Retinal pigment epithelial cell (primary cell): Measurements from ENCODE around the gene MRPL1.
"Not testable (repeated sequence)": the region's sequence is repeated elsewhere in the genome, so short reads cannot be mapped to it uniquely, and the experiment has no call there.

ENCODE experiments used
- DNase-seq: peaks from one replicate; pipeline ENCODE4 v3.0.0-alpha.2; 2010; ENCODE audit warnings: low read depth
- H3K4me3 ChIP-seq: 2 replicates; pipeline ENCODE4 v1.5.1; 2011; ENCODE audit warnings: mild to moderate bottlenecking, low read length, control low read depth, moderate library complexity
- TF ChIP-seq, protein P1 (sequence below): conservative IDR thresholded peaks from 2 replicates; pipeline ENCODE4 v1.5.1; 2011; ENCODE audit warnings: low read depth, low read length, control low read depth, inconsistent platforms

The MRPL1 gene

DNA sequence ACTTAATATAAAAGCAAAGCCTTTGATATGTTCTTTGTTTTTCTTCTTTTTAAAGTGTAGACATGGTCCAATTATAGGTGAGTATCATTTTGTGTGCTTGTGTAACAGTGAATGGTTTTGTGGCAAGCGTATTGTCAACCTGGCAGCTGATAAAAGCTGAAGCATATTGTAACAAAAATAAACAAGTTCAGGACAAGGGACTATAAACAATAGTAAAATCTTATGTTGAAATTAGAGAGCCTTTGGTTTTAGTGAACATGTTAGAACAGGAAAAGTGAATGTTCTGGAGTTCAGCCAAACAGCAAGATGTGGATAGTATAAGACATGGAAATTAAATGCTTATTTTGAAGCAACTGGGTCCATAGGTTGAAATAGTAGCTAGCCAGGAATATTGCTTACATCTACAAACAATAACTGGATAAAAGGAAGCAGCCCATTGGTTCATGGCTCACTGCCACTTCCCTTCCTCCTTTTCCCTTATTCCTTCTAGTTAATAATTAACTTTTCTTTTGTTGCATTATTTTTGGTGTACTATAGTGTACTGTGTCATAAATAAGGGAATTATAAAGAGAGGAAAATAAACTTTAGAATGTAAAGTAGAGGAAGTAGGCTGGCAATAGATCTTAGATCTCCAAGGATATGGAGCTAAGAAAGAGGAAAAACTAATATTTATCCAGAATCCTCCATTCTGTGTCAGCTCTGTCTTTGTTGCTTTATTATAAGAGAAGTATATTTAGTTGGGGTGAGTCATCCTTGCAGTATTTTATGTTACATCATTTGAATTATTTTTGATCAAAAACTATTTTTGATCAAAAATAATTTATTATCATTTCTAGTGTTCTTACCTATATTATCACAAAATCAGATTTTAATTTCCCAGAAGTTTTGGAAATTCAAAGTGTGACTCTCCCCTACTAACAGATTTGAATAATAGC, 65.6 kb downstream of the MRPL1 start:
- no peak overlapping the region for H3K4me3 ChIP-seq
- TF ChIP-seq, protein P1, sequence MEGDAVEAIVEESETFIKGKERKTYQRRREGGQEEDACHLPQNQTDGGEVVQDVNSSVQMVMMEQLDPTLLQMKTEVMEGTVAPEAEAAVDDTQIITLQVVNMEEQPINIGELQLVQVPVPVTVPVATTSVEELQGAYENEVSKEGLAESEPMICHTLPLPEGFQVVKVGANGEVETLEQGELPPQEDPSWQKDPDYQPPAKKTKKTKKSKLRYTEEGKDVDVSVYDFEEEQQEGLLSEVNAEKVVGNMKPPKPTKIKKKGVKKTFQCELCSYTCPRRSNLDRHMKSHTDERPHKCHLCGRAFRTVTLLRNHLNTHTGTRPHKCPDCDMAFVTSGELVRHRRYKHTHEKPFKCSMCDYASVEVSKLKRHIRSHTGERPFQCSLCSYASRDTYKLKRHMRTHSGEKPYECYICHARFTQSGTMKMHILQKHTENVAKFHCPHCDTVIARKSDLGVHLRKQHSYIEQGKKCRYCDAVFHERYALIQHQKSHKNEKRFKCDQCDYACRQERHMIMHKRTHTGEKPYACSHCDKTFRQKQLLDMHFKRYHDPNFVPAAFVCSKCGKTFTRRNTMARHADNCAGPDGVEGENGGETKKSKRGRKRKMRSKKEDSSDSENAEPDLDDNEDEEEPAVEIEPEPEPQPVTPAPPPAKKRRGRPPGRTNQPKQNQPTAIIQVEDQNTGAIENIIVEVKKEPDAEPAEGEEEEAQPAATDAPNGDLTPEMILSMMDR = no peak
- DNase-seq = no peak

DNA sequence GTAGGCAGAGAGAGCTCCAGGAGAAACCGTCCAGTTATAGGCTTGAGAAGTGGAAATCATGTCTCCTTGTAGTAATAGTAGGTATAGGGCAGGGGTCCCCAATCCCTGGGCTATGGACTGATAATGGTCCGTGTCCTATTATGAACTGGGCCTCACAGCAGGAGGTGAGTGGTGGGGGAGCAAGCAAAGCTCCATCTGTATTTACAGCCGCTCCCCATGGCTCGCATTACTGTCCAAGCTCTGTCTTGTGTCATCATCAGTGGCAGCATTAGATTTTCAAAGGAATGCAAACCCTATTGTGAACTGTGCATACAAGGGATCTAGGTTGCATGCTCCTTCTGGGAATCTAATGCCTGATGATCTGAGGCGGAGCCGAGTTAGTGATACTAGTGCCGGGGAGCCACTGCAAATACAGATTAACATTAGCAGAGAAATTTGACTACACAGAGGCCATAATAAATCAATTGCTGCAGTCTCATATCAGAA, 67.6 kb downstream of the MRPL1 start:
- DNase-seq = no peak
- H3K4me3 ChIP-seq = no peak overlapping the region
- TF ChIP-seq, protein P1 = no peak

DNA sequence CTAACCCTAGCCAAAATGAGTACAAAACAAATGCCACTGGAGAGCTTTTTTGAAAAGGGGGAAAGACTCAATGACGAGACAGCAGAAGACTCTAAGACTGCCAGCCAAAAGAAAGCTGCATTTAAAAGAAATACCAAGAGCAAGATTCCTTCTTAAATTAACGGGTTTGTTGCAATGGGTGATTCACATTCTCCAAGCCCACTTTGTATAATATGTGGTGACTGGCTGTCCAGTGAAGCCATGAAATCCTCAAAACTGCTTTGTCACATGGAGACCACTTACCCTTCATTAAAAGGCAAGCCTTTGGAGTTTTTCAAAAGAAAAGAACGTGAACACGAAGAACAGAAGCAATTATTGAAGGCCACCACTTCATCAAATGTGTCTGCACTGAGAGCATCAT, 68.2 kb downstream of the MRPL1 start:
- no peak for DNase-seq
- TF ChIP-seq, protein P1 = no peak
- H3K4me3 ChIP-seq = no peak overlapping the region

DNA sequence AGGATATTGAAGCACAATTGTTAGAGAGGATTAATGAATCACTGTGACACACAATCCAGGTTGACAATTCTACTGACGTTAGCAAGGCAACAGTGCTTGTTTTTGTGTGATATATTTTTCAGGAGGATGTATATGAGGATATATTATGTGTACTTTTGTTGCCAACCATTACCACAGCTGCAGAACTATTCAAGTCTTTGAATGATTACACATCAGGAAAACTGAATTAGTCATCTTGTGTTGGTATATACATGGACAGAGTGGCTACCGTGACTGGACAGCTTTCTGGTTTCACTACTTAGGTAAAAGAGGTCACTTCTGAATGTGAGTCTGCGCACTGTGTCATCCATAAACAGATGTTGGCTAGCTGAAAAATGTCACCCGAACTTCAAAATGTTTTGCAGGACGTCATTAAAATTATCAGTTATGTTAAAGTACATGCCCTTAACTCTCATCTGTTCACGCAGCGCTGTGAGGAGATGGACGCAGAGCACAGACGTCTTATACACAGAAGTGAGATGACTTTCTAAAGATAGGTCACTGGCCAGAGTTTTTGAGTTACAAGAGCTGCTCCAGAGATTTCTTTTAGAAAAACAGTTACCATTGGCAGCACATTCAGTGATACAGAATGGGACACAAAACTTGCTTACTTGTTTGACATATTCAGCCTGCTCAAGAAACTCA, 69.0 kb downstream of the MRPL1 start:
- H3K4me3 ChIP-seq = no peak overlapping the region
- DNase-seq = no peak
- TF ChIP-seq, protein P1 = no peak

DNA sequence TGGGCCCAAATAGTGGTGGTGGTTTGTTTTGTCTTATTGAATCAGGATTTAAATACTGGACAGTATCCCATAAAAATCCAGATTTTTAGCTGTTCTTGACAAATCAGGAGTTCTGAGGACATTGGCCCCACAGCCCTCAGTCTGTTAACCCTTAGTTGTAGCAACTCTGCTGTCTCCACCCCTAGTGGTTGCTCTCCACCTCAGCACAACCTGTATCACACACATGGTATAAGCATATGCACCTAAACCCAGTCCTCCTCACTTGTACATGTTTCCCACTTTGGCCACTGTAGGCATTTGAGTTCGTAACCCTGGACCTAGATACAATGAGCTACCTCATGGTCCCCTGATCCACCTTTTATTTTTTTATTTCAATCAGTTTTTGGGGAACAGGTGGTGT, 75.9 kb downstream of the MRPL1 start:
- H3K4me3 ChIP-seq = no peak overlapping the region
- TF ChIP-seq, protein P1 = no peak
- no peak for DNase-seq

DNA sequence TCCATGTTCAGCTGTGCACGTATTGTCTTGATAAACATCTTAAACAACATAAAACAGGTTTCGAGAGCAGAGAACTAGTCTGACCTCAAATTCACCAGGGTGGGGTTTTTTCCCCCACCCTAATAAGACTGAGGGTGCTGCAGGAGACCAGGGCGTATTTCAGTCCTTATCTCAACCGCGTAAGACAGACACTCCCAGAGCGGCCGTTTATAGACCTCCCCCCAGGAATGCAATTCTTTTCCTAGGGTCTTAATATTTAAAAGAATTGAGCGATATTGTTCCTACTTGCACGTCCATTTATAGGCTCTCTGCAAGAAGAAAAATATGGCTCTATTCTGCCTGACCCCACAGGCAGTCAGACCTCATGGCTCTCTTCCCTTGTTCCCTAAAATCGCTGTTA, 83.3 kb downstream of the MRPL1 start:
- H3K4me3 ChIP-seq, DNase-seq: not testable (repeated sequence)

DNA sequence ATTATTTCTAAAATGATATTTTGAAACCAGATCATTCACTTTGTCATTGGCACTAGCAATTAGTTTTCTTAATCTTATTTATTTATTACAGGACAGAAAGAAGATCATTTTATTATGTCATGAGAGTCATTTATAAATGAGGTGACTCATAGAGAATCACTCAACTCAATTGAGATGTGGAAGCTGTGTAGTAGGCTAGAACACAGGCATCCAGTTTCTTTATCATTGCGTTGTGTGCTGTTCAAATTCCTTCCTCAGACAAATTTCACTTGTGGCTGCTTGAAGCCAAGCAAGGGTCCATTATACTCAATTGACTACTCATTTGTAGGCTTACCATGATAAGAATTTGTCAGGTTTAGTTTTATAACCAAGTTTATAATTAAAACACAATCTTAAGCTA, 87.6 kb downstream of the MRPL1 start:
- H3K4me3 ChIP-seq = no peak overlapping the region
- TF ChIP-seq, protein P1 = no peak
- no peak for DNase-seq
